ENCODE results near the gene APOBEC3B.
"Not testable (repeated sequence)": the region's sequence is repeated elsewhere in the genome, so short reads cannot be mapped to it uniquely, and the experiment has no call there.

APOBEC3B gene

DNA sequence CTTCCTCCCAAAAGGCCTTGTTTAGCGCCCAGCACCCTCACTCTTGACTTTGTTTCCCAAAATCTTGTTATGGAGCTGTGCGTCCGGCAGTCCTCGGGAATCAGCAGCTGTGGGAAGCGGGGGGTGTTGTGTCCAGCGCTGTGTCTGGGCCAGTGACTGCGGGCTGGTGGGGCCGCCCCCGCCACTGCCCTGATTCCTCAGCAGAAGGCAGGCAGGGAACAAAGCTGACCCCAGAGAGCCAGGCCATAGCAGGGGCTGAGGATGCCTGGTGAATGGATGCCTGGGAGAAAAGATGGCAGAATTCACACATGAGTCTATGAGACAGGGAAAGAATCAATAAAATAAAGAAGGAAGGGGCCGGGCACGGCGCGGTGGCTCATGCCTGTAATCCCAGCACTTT lies 34.4 kb downstream of the APOBEC3B start:
- H3K27ac ChIP-seq = no peak overlapping the region
- TF ChIP-seq, protein P1, sequence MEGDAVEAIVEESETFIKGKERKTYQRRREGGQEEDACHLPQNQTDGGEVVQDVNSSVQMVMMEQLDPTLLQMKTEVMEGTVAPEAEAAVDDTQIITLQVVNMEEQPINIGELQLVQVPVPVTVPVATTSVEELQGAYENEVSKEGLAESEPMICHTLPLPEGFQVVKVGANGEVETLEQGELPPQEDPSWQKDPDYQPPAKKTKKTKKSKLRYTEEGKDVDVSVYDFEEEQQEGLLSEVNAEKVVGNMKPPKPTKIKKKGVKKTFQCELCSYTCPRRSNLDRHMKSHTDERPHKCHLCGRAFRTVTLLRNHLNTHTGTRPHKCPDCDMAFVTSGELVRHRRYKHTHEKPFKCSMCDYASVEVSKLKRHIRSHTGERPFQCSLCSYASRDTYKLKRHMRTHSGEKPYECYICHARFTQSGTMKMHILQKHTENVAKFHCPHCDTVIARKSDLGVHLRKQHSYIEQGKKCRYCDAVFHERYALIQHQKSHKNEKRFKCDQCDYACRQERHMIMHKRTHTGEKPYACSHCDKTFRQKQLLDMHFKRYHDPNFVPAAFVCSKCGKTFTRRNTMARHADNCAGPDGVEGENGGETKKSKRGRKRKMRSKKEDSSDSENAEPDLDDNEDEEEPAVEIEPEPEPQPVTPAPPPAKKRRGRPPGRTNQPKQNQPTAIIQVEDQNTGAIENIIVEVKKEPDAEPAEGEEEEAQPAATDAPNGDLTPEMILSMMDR (conservative IDR thresholded peaks at IDR 0.05) = no peak

- TF ChIP-seq, protein P1 (conservative IDR thresholded peaks at IDR 0.05) = no peak
- H3K27ac ChIP-seq = no peak overlapping the region
These were observed 35.6 kb downstream of the APOBEC3B start for GRCh38 chr22:39017596-39018365.

GRCh38 chr22:39020021-39020651 lies 38.0 kb downstream of the APOBEC3B start:
- H3K27ac ChIP-seq = not testable (repeated sequence)

DNA sequence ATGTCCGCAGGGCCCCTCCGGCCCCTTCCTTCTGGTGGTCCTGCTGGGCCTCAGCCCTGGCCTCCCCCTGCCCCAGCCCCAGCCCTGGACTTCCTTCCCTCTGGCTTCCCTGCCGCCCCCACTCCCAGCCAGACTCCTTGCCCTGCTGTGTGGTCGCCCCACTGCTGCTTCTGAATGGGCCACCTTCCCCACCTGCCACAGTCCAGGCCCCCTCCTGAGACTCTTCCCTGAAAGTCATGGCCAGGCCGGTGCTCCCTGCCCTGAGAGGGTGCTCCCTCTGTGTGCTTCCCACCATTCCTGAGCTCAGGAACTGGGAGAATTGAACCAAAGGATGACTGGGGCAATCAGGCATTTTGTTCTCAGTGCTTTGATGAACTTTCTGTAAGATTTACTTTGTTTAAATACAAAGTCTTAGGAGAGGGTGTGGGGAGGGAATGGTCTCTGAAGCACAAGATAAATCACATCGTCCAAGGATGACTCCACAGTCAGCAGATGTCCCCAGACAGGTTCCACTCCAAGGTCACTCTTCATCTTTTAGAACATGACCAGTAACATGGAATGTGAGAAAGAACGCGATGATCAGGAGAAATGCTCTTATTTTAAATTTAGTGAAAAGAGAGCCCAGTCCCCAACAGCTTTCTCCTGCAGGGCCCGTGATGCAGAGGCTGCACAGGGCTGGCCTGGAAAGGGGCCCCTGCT lies 39.6 kb downstream of the APOBEC3B start:
- 0 out of 2 replicates have a peak overlapping the region, but pooled peaks have one; percentile 28 for H3K27ac ChIP-seq
- TF ChIP-seq, protein P1 (conservative IDR thresholded peaks at IDR 0.05) = no peak

DNA sequence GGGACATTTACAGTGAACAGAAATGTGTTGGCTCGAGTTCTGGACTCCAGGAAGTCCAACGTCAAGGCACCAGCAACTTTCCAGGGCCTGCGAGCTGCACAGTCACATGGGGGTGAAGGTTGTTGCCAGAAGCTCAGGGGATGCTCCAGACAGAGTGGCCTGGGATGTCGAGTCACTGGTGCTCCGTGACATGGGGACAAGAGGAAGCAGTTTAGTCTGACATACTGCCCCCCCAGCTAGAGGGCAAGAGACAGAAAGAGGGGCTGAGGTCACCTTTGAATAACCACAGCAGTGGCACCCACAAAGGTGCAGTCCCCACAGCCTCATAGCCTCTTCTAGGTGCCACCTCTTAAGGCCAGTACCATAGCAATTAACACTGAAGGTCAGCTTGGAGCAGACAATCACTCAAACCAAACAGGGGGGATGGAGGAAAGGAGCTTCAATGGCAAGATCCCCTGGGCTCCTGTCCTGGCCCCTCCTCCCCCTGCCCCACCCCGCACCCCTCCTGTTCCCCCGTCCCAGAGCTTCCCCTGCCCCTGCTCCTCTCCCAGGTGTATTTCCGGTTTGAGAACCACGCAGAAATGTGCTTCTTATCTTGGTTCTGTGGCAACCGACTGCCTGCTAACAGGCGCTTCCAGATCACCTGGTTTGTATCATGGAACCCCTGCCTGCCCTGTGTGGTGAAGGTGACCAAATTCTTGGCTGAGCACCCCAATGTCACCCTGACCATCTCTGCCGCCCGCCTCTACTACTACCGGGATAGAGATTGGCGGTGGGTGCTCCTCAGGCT lies 42.6 kb downstream of the APOBEC3B start:
- TF ChIP-seq, protein P1 (conservative IDR thresholded peaks at IDR 0.05) = no peak
- no peak overlapping the region for H3K27ac ChIP-seq

- TF ChIP-seq, protein P1 (conservative IDR thresholded peaks at IDR 0.05) = no peak
- H3K27ac ChIP-seq = no peak overlapping the region
These were observed 44.5 kb downstream of the APOBEC3B start for GRCh38 chr22:39026509-39027150.

DNA sequence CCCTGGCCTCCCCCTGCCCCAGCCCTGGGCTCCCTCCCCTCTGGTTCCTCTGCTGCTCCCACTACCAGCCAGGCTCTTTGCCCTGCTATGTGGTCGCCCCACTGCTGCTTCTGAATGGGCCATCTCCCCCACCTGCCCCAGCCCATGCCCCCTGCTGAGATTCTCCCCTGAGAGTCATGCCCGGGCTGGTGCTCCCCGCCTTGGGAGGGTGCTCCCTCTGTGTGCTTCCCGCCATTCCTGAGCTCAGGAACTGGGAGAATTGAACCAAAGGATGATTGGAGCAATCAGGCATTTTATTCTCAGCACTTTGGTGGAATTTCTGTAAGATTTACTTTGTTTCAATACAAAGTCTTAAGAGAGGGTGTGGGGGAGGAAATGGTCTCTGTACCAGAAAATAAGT lies 45.6 kb downstream of the APOBEC3B start:
- H3K27ac ChIP-seq = no peak overlapping the region
- TF ChIP-seq, protein P1 (conservative IDR thresholded peaks at IDR 0.05) = no peak

Measured in VCaP (cell line).